GM19395 (cell line): ENCODE data around the gene TMEM175.
"Not testable (repeated sequence)": the region's sequence is repeated elsewhere in the genome, so short reads cannot be mapped to it uniquely, and the experiment has no call there.

ENCODE experiments used
- ATAC-seq: cut with Tn5 transposase; IDR thresholded peaks from one replicate; pipeline ENCODE4 v1.9.1; 2021; ENCODE audit warnings: mild to moderate bottlenecking, moderate library complexity; ENCODE audit not compliant: unreplicated experiment

Gene TMEM175

DNA sequence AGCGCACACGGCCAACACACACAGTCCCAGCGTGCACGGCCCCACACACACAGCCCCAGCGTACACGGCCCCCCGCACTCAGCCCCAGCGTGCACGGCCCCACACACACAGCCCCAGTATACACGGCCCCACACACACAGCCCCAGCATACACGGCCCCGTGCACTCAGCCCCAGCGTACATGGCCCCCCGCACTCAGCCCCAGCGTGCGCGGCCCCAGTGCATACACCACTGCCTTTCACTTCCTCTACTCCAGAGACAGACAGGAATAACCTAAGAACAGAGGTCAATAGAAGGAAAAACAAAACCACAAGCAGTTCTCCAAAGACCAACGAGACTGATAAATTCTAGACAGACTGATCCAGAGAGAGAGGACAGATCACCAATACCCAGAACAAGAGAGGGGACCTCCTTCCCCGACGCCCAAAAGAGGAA is 17.2 kb upstream of the TMEM175 start:
- ATAC-seq: no peak

DNA sequence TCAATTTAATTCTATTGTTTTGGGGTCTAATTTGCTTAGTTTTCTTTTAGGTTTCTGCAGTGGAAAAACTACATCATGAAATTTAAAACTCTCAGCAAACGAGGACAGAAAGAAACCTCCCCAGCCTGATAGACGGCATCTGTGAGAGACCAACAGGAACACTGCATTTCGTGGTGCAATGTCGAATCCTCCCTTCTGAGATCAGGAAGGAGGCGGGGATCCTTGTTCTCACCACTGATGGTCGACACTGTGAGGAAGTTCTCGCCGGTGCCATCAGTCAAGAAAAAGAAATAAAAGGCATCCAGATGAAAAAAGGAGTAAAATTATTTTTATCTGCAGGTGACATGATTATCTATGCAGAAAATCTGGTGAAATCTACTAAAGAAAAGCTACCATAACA is 16.7 kb upstream of the TMEM175 start:
- no peak for ATAC-seq

DNA sequence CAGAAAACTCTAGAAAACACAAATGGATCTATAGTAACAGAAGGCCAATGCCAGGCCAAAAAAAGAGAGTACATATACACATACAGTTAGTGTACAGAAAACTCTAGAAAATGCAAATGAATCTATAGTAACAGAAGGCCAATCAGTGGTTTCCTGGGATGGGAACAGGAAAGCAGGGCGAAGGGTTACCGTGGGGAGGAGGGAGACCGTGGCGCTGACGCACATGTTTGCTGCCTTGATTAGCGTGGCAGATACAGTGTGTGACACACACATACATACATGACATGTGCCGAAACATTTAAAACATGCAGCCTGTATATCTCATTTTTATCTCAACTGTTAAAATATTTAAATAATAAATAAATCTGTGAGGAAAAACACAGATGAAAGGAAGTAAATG is 14.8 kb upstream of the TMEM175 start:
- no peak for ATAC-seq

DNA sequence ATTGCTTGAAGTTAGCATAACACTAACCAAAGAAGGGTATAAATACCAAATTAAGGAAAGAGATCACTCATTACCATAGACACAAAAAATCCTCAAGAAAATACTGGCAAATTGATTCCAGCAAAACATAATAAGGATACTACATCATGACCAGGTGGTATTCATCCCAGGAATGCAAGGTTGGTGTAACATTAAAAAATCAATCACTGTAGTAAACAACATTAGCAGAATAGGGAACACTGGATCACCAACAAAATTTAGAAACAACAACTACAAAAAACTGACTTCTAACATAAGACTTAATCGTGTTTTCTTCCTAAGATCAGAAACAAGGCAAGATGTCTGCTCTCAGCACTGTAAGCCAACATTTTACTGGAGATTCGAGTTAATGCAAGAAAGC is 14.3 kb upstream of the TMEM175 start:
- no peak for ATAC-seq

DNA sequence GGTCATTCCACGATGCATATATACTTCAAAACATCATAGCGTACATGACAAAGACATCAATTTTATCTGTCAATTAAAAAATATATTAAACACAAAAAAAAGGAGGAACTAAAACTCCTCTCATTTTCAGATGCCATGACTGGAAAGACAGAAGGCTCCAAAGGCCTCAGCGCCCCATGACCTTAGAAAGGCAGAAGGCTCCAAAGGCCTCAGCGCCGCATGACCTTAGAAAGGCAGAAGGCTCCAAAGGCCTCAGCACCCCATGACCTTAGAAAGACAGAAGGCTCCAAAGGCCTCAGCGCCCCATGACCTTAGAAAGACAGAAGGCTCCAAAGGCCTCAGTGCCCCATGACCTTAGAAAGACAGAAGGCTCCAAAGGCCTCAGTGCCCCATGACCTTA is 13.7 kb upstream of the TMEM175 start:
- ATAC-seq: not testable (repeated sequence)

DNA sequence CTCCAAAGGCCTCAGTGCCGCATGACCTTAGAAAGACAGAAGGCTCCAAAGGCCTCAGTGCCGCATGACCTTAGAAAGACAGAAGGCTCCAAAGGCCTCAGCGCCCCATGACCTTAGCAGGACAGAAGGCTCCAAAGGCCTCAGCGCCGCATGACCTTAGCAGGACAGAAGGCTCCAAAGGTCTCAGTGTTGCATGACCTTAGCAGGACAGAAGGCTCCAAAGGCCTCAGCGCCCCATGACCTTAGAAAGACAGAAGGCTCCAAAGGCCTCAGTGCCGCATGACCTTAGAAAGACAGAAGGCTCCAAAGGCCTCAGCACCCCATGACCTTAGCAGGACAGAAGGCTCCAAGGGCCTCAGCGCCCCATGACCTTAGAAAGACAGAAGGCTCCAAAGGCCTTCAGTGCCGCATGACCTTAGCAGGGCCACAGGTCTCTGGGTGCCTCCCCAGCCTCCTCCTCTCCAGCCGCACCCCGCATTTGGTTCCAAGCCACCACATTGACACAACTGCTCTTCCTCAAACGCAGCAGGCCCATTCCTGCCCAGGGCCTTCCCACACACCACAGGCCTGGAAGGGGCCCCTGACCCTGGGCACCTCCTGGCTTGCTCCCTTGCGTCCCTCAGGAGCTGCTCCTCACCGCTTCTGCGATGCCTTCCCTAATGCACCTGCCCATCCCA is 13.1 kb upstream of the TMEM175 start:
- not testable (repeated sequence) for ATAC-seq

DNA sequence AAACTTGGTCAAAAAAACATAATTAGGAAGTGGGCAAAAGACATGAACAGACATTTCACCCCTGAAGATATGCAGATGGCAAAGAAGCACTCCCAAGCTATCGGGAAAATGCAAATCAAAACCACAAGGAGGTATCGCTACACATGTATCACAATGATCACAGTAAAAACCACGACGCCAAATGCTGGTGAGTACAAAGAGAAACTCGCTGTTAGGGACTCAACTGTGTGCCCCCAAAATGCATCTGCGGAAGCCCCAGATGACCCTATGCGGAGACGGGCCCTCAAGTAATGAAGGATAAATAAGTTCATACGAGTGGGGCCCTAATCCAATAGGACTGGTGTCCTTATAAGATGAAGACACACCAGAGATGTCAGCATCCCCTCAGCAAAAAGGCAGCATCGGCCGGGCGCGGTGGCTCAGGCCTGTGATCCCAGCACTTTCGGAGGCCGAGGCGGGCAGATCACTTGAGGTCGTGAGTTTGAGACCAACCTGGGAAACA is 10.4 kb upstream of the TMEM175 start:
- peak; percentile 75 for ATAC-seq

DNA sequence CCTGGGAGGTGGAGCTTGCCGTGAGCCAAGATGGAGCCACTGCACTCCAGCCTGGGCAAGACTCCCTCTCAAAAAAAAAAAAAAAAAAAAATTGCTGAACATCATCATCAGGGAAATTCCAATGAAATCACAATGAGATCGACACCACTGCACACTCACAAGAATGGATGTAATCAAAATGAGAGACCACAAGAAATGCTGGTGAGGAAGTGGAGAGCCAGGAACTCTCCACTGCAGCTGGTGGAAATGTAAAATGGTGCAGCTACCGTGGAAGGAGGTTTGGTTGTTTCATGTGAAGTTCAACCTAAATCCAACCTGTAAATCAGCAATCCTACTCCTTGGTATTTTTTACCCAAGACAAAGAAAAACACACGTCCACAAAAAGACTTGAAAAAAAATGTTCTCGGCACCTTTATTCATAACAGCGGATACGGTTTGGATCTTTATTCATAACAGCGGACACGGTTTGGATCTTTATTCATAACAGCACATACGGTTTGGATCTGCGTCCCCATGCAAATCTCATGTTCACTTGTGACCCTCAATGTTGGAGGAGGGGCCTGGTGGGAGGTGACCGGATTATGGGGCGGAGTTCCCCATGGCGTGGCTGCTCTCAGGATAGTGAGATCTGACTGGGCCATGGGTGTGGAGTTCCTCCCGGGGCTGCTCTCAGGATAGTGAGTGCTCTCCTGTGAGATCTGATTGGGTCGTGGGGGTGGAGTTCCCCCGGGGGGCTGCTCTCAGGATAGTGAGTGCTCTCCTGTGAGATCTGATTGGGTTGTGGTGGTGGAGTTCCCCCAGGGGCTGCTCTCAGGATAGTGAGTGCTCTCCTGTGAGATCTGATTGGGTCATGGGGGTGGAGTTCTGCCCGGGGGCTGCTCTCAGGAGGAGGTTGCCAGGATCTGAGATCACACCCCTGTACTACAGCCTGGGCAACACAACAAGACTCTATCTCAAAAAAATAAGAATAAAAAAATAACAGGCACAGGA is 7.9 kb upstream of the TMEM175 start:
- no peak for ATAC-seq

DNA sequence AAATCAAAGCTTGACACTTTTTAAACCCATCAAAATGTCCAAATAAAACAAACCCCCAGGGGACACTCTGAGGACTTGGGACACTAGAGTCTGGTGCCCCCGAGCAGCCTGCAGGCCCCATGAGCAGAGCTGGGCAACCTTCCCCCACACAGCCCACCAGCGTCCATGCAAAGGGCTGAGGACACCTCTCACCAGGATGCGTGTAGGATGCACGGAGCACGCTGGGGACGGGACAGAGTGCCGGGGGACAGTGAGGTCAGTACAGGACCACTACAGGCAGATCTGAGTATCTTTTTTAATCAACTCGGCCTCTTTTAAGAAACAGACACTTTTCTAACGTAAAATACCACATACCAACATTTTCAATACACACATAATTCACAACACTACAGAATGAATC is 7.1 kb upstream of the TMEM175 start:
- no peak for ATAC-seq

DNA sequence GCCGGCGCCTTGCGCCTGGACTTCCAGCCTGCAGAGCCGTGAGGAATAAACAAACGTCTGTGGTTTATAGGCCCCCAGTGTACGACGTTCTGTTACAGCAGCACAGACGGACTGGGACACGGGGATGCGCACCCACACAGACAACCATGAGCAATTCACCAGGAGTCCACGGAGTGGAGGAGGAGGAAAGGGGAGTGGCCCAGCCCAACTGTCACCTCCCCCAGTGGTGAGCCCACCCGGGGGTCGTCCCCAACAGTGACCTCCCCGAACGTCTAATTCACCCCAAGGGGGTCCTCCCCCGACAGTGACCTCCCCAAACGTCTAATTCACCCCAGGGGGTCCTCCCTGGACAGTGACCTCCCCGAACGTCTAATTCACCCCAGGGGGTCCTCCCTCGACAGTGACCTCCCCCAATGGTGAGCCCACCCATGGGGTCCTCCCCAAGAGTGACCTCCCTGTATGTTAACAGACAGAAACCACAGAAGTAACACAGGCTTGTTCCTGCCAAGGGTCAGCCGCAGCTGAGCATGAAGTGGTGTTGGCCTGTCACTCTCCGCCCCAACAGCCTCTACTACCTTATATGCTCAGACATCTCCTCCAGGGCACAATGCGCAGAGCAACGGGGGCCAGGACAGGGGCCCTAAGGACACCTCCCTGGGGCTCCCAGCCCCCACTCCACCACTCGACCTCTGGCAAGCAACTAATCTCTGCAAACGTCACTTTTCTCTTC is 6.3 kb upstream of the TMEM175 start:
- no peak for ATAC-seq

DNA sequence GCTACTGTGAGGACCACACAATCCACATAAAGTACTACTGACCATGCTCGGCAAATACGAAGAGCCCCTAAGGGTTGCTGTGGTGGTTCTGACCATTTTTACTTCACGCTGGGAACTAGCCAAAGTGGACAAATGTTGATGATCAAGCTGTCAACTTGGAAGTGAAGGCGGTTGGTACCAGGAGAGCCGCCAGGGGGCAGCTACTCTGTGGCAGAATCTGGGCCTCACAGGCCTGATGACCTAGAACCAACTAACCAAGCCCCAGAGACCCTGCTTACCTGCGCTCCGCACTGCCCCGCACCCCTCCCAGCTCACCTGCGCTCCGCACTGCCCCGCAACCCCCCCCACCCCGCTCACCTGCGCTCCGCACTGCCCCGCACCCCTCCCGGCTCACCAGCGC is 5.7 kb upstream of the TMEM175 start:
- no peak for ATAC-seq

DNA sequence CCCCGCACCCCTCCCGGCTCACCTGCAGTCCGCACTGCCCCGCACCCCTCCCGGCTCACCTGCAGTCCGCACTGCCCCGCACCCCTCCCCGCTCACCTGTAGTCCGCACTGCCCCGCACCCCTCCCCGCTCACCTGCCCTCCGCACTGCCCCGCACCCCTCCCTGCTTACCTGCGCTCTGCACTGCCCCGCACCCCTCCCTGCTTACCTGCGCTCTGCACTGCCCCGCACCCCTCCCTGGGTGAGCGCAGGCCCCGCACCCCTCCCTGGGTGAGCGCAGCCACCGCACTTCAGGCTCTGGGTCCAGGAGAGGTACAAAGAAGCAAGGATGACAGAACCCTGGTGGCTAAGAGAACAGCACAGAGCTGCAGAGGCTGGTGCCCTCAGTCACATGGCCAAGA is 4.7 kb upstream of the TMEM175 start:
- ATAC-seq: not testable (repeated sequence)

DNA sequence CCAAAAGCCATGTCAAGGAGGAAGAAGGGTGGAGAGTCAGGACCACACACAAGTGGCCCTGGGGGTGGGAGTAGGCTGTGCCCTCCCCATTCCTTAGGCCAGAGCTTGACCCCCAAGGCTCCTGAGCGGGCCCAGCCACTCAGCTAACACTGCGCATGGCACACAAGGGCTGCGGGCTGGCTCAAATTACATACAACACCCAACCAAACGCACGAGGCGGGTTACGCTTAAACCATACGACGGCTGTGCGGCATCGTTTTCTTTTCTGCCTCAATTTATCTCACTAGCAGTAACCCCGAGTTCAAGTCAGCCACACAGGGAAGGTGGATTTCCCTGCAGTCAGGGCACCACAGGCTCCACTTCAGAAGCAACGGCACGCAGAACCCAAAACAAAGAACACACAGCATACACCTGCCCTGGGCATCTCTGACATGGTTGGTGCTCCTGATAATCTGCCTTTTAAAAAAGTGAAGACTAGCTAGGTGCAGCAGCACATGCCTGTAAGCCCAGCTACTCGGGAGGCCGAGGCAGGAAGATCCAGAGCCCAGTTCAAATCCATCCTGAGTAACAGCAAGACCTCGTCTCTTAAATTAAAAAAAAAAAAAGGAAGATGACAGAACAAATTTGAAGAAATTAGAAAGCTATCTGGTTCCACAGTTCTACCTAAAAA is 3.0 kb upstream of the TMEM175 start:
- no peak for ATAC-seq

DNA sequence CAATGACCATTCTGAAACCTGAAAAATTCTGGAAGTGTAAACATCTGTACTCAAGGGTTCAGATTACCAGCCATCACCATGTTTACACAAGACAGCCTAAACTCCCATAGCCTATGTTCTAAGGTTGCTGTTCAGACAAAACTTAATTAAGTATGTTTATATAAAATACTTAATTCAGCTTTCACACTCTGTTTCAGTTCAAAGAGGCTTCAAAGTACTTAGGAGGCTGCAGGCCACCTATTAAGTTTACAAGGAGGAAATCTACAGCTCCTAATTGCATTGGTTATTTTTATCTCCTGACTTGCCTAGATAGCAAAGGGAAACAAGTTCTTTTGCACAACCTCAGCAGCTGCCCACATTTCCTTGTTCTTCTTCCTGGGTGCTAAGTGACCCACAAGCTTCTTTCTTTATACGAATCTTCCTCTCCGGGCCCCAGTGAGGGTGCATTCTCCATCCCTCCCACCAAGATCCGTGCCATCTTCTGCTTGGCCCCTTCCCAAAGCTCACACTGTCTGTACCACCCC is 2.2 kb upstream of the TMEM175 start:
- ATAC-seq: no peak

DNA sequence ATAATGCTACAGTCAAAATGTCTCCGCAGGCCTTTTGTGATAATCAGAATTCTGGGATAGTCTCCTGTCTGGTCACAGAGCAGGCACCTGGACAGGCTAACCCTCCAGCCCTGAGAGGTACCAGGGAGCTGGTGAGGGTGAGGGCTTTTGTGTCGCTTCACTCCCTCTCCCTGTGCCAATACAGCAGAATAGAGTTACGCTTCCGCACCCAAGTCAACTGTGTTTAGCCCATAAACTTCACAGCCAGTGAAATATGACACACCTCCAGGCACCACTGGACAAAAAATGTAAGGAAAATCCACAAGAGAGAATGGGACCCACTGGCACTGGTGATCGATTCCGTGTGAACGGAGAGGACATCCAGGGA is 1.4 kb upstream of the TMEM175 start:
- no peak for ATAC-seq

DNA sequence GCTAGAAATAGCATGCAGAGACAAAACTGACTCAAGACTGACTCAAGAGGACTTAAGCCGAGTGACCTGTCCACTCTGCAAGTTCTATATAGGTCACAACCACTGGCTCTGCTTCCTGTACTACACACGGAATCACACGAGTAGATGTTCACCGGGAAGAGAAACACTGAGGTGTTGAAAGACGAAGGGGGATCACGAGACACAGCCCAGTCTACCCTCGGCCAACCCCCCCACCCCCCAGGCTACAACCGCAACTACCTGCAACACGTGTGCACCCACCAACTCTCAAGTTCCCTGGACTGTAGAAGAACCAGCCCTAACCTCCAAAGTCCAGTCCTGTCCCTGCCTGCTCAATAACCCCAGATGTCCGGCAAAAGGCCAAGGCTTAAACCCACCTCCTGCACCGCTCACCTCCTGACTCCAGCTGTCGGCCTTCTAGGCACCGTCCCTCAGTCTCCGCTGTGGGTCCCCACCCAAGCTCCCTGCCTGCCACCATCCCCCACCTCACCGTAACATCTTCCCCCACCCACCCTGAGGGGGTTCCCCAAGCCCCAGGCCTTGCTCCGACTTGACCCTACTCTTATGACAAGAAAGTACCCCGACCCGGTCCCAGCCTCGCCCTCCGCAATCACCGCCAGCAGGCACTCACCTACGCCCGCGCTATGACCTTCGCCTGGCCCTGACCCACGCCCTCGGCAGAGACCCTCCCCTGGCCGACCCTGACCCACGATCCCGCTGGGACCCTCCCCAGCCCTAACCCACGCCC is 883 bp upstream of the TMEM175 start:
- peak; percentile 1 for ATAC-seq

DNA sequence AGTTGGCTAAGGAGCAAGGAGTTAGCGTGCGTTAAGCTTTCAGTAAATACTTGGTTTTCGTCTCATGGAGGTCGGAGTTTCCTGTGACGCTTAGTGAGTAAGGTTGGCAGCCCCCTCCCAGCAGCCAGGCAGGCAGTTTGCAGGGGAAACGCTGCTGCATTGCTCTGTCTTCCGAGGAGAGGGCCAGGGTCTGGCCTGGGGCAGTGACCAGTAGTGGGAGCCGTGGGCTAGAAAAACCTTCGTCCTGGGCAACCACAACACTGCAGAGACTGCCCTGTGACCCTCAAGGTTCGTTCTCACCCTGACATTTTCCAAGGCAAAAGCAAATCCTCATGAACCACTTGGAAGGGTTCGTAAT is 432 bp downstream of the TMEM175 start:
- ATAC-seq: no peak

DNA sequence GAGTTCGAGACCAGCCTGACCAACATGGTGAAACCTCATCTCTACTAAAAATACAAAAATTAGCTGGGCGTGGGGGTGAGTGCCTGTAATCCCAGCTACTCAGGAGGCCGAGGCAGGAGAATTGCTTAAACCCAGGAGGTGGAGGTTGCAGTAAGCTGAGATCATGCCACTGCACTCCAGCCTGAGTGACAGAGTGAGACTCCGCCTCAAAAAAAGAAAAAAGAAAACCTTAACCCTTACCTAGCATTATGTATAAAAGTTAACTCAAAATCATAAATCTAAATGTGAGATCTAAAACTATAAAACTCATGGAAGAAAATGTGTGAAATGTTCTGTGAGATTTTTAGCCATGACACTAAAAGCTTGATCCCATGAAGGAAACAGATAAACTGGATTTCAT is 7.2 kb downstream of the TMEM175 start:
- ATAC-seq: not testable (repeated sequence)

DNA sequence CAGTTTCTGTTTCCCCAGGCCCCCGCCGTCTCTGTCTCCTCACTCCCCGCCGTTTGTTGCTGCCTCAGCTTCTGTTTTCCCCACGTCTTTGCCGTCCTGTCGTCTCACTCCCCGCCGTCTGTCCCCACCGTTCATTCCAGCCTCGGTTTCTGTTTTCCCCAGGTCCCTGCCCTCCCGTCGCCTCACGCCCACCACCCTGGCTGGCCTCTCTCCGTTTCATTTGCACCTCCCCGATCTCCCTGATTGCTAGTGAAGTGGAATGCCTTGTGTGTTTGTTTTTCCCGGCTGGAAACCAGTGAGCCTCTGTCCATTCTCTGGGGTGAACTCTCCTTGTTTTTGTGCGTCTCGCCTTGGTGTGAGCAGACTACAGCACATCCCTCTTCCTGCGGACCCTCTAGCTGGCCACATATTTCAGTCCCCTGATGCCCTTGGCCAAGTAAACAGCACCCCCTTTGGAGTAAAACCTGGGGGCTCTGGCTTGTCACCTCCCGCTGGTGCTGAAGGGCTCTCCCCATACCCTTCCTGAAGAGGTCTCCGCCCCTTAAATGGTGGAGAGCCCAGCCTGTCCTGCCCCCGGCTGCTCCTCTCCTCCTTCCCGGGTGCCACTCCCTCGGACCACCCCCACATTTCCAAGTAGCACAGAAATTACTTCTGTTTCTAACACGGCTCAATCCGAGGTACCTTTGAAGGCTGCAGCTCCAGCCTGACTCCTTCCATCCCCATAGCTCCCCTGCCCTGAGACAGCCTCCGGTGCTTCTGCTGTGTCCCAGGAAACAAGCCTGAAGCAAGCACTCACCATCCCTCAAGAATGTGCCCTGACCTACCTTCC is 13.2 kb downstream of the TMEM175 start:
- no peak for ATAC-seq
